Lung (tissue), 13 donors: ENCODE measurements around the gene AFAP1L2. TPM values are rescaled to one million over a fixed set of nuclear protein-coding genes. Genes with fewer than 3 reads are reported as not detected.

Source experiments
- ATAC-seq: fragments of 200-7000 bp; cut with Tn5 transposase; one replicate; pipeline ENCODE4 v1.9.1; 2020; ENCODE audit warnings: moderate number of reproducible peaks; ENCODE audit not compliant: insufficient read depth, low FRiP score
- DNase-seq, 3 donors: peaks; one replicate each; pipeline ENCODE4 v3.0.0-alpha.2; 2013 to 2017
- H3K27ac ChIP-seq, 2 donors: one replicate each; pipeline ENCODE4 v1.5.1; 2013; ENCODE audit warnings: mild to moderate bottlenecking in 2 of 2, moderate library complexity in 2 of 2, control low read depth in 1 of 2, inconsistent platforms in 1 of 2, low read depth in 1 of 2, low read length in 1 of 2
- H3K27me3 ChIP-seq, 3 donors: one replicate each; pipeline ENCODE4 v1.5.1; 2013; ENCODE audit warnings: low read length in 2 of 3; ENCODE audit not compliant: control insufficient read depth in 3 of 3, insufficient read depth in 3 of 3
- H3K36me3 ChIP-seq, 4 donors: one replicate each; pipeline ENCODE4 v1.5.1; 2013; ENCODE audit warnings: low read length in 4 of 4, mild to moderate bottlenecking in 1 of 4, moderate library complexity in 1 of 4; ENCODE audit not compliant: control insufficient read depth in 4 of 4, insufficient read depth in 4 of 4
- H3K4me1 ChIP-seq, 5 donors: one replicate each; pipeline ENCODE4 v1.5.1; 2013; ENCODE audit warnings: low read length in 5 of 5, mild to moderate bottlenecking in 2 of 5, moderate library complexity in 1 of 5; ENCODE audit not compliant: control insufficient read depth in 5 of 5, insufficient read depth in 5 of 5
- H3K4me3 ChIP-seq: one replicate; pipeline ENCODE4 v1.5.1; 2013; ENCODE audit warnings: mild to moderate bottlenecking, control low read depth, moderate library complexity
- H3K9ac ChIP-seq, 2 donors: one replicate each; pipeline ENCODE4 v1.5.1; 2013; ENCODE audit warnings: low read length in 2 of 2, control low read depth in 1 of 2; ENCODE audit not compliant: insufficient read depth in 1 of 2
- H3K9me3 ChIP-seq, 4 donors: one replicate each; pipeline ENCODE4 v1.5.1; 2013; ENCODE audit warnings: low read length in 3 of 4, mild to moderate bottlenecking in 1 of 4, moderate library complexity in 1 of 4; ENCODE audit not compliant: control insufficient read depth in 4 of 4, insufficient read depth in 3 of 4
- CTCF ChIP-seq: IDR thresholded peaks from 2 replicates; pipeline ENCODE4 v1.5.1; 2012; ENCODE audit warnings: mild to moderate bottlenecking; ENCODE audit errors: control extremely low read depth, extremely low read depth
- WGBS, 2 donors: extraction: QIAGEN DNeasy Blood & Tissue Kit; methylation state at CpG; one replicate each; pipeline ENCODE4 v1.1.7; 2013; 5-methylcytosine and 5-hydroxymethylcytosine counted together
- polyA plus RNA-seq, 2 donors: library from polyadenylated mRNA; stranded (reverse); fragments of 200-250 nt; gene quantifications; one replicate each; pipeline ENCODE4 v1.2.1, GENCODE V29; 2013
- small RNA-seq: library from RNA; depleted of rRNA; stranded (forward); fragments of <200 nt; gene quantifications from one replicate; pipeline ENCODE3, GENCODE V24; 2014; ENCODE audit warnings: low replicate concordance
- total RNA-seq, 2 donors: library from RNA; depleted of rRNA in 1 of 2; stranded (reverse); fragments of >200 nt in 1 of 2; gene quantifications; one replicate each; pipeline ENCODE4 v1.2.1, GENCODE V29; 2014 to 2021
- donor health status: control.
- donor health status: control.
- donor health status: Bipolar disorder and iron deficiency.
- donor health status: healthy.
- donor health status: DM: yes; HTN: yes; CAD: no.

Gene AFAP1L2
- total and polyA plus RNA-seq, 4 donors, result 2.0 to 21.0 (median 5.8) TPM

DNA sequence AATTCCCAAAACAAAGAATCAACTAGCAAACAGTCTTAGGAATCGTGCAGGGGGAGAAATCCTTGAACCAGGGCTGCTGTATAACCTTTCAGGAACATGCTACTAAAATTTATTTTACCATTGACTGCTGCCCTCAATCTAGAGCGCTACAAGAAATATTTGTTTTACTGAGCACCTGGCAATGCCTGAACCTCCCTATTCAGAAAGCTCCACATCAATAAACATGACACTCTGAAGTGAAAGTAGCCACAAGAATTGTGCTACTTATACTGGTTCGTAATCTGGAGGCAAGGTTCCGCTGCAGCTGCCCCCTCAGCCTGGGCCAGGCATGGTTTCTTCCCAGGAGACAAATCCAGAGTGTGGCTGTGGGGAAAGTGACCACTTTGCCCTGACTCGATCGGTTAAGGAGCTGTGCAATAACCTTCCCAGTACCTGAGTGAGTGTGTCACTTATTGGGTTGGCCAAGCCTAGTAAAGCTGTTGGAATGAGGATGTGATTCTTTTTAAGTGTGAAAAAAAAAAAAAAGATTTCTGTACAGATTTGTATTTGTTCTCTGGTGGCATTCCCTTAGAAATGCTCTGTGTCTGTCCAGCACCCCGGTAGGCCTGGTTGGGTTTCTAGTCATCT is 157.5 kb downstream of the AFAP1L2 start:
- DNase-seq (no peak), ATAC-seq (peak; percentile 50)
- Histone ChIP-seq H3K27me3 (peaks cover 0 to 10% (median 4%) of the 10 kb centered on the region in 3 donors), H3K9me3 (peaks cover 0 to 3% (median 0%) of the 10 kb centered on the region in 4 donors), H3K4me1 (peaks cover 0 to 18% (median 0%) of the 10 kb centered on the region in 5 donors), H3K9ac (no peak overlapping the region), H3K36me3 (no peaks in the 10 kb centered on the region), H3K4me3 (no peak overlapping the region), H3K27ac (peak overlapping the region in 1 of 2 donors; percentile 48)
- WGBS, 2 donors, result 56 to 77% methylated on average over 7 of the region's 7 CpGs
- no peak for TF ChIP-seq CTCF

DNA sequence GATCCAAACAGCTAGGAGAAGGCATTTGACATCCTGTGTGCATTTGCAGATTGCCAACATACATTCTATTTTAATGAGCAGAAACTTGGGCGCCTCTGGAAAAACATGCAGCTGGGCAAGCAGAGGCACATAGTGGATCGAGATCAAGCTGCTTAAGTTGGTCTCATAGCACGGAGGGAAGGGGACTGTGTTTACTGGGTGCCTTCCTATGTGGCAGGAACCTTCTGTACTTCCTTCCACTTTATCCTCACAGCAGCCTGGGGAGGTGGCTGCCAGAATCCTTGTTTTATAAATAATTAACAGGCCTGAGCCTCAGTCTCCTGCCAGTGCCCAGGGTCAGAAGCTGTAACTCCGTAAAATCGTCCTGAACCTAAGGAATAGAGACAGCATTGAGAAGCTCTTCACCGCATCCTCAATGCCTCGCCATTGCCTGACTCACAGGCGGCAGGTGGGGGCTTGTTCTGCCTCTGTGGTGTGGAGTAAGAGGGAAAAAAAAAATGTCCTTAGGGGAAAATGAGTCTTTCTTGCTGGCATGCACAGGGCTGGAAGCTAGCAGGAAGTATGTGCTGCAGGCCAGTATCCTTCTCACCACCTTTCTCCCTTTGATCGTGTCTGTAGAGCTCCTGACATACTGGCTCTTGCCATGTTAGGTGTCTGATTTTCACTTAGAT is 159.0 kb downstream of the AFAP1L2 start:
- DNase-seq, result peak in 2 of 3 donors; percentile 19 to 32
- no peak for ATAC-seq
- TF ChIP-seq CTCF, result no peak
- H3K27me3 ChIP-seq, result peaks cover 0 to 24% (median 18%) of the 10 kb centered on the region in 3 donors
- no peak overlapping the region for H3K4me3 ChIP-seq
- peaks cover 0 to 18% (median 0%) of the 10 kb centered on the region in 5 donors for H3K4me1 ChIP-seq
- WGBS, 2 donors, result 39 to 45% methylated on average over 9 of the region's 9 CpGs
- H3K27ac ChIP-seq, result peak overlapping the region in 1 of 2 donors; percentile 59
- no peak overlapping the region for H3K9ac ChIP-seq
- H3K9me3 ChIP-seq, result peaks cover 0 to 3% (median 0%) of the 10 kb centered on the region in 4 donors
- H3K36me3 ChIP-seq, result no peaks in the 10 kb centered on the region

Small RNA genes within 50 kb of the gene (small RNA-seq; reads per million reads assigned to genes)
- not detected for gene RN7SL384P

Other genes starting within 250 kb of the AFAP1L2 start
- 10 to 100 TPM; 22.0 to 96.7 TPM for gene CCDC186, start 230.3 kb downstream of the AFAP1L2 start, total RNA-seq
- gene CCDC186, start 230.3 kb downstream of the AFAP1L2 start, polyA plus RNA-seq, result 1 to 10 TPM; 5.3 to 8.2 TPM
- gene TDRD1, start 225.1 kb downstream of the AFAP1L2 start, total RNA-seq, result under 1 TPM; 0.25 to 0.37 TPM
- under 1 TPM in 1 of 2 donors, not detected in 1; 0.05 TPM for gene TDRD1, start 225.1 kb downstream of the AFAP1L2 start, polyA plus RNA-seq
- gene VWA2, start 165.2 kb downstream of the AFAP1L2 start, total RNA-seq, result 10 to 100 TPM; 13.7 to 18.3 TPM
- gene VWA2, start 165.2 kb downstream of the AFAP1L2 start, polyA plus RNA-seq, result 1 to 10 TPM; 1.6 to 3.0 TPM